NCI-H146 (cell line): ENCODE results near the gene NBPF20.
"Not testable (repeated sequence)": the region's sequence is repeated elsewhere in the genome, so short reads cannot be mapped to it uniquely, and the experiment has no call there.

Source experiments
- DNase-seq: peaks from one replicate; lab custom pipeline; 2025; lab: John Stamatoyannopoulos, UW

Gene NBPF20

GRCh38 chr1:145425436-145426029, at the start of gene NBPF20:
Gene NBPF20, minus strand, starts transcription at chr1:145425603. Its CDS starts 20,331 bp downstream, at chr1:145405272.
- peak; percentile 85 for DNase-seq

GRCh38 chr1:145474837-145475368, 49.5 kb upstream of the NBPF20 start:
- not testable (repeated sequence) for DNase-seq

GRCh38 chr1:145472731-145473130, 47.3 kb upstream of the NBPF20 start:
- not testable (repeated sequence) for DNase-seq

- DNase-seq: not testable (repeated sequence)
Observed at GRCh38 chr1:145471365-145471764, 46.0 kb upstream of the NBPF20 start.

GRCh38 chr1:145465405-145466144, 40.2 kb upstream of the NBPF20 start:
- DNase-seq: peak; percentile 63

GRCh38 chr1:145464708-145465336, 39.4 kb upstream of the NBPF20 start:
- not testable (repeated sequence) for DNase-seq

GRCh38 chr1:145464017-145464416, 38.6 kb upstream of the NBPF20 start:
- DNase-seq: not testable (repeated sequence)

GRCh38 chr1:145460684-145461083, 35.3 kb upstream of the NBPF20 start:
- DNase-seq: not testable (repeated sequence)

- not testable (repeated sequence) for DNase-seq
Observed at GRCh38 chr1:145460048-145460447, 34.6 kb upstream of the NBPF20 start.

- not testable (repeated sequence) for DNase-seq
Observed at GRCh38 chr1:145459591-145459990, 34.2 kb upstream of the NBPF20 start.

GRCh38 chr1:145459063-145459462, 33.7 kb upstream of the NBPF20 start:
- not testable (repeated sequence) for DNase-seq

GRCh38 chr1:145454824-145455177, 29.4 kb upstream of the NBPF20 start:
- DNase-seq: not testable (repeated sequence)

- DNase-seq: not testable (repeated sequence)
Observed at GRCh38 chr1:145453873-145454823, 28.7 kb upstream of the NBPF20 start.

- DNase-seq: not testable (repeated sequence)
Observed at GRCh38 chr1:145452506-145452905, 27.1 kb upstream of the NBPF20 start.

- not testable (repeated sequence) for DNase-seq
Observed at GRCh38 chr1:145451914-145452313, 26.5 kb upstream of the NBPF20 start.

GRCh38 chr1:145445219-145445618, 19.8 kb upstream of the NBPF20 start:
- not testable (repeated sequence) for DNase-seq

- DNase-seq: not testable (repeated sequence)
Observed at GRCh38 chr1:145442340-145442739, 16.9 kb upstream of the NBPF20 start.

GRCh38 chr1:145431363-145432256, 6.2 kb upstream of the NBPF20 start:
- DNase-seq: not testable (repeated sequence)

GRCh38 chr1:145430830-145431229, 5.4 kb upstream of the NBPF20 start:
- DNase-seq: not testable (repeated sequence)

GRCh38 chr1:145429329-145429728, 3.9 kb upstream of the NBPF20 start:
- DNase-seq: not testable (repeated sequence)
